MM.1S (cell line): Measurements from ENCODE around the gene UGT2B7.
"Not testable (repeated sequence)": the region's sequence is repeated elsewhere in the genome, so short reads cannot be mapped to it uniquely, and the experiment has no call there.

ENCODE experiments used
- DNase-seq: peaks from one replicate; pipeline ENCODE4 v3.0.0-alpha.2; 2015
- H2AFZ ChIP-seq: fragments of 300-600 bp; sonication (generic); 2 replicates; pipeline ENCODE4 v1.6.0; 2016; ENCODE audit warnings: antibody characterized with exemption, low read length
- H3F3A ChIP-seq: fragments of 300-600 bp; sonication (generic); 2 replicates; pipeline ENCODE4 v1.6.1; 2016; ENCODE audit warnings: mild to moderate bottlenecking, antibody characterized with exemption, low read length, moderate library complexity, mixed read lengths; ENCODE audit not compliant: insufficient read depth
- H3K27ac ChIP-seq: fragments of 300-600 bp; sonication (generic); 2 replicates; pipeline ENCODE4 v1.5.1; 2016; ENCODE audit warnings: mild to moderate bottlenecking, low read length
- H3K27me3 ChIP-seq: fragments of 300-600 bp; sonication (generic); replicated peaks from 2 replicates; pipeline ENCODE4 v1.6.0; 2016; ENCODE audit warnings: low read length; ENCODE audit not compliant: insufficient read depth
- H3K36me3 ChIP-seq: fragments of 300-600 bp; sonication (generic); replicated peaks from 2 replicates; pipeline ENCODE4 v1.6.1; 2016; ENCODE audit warnings: mild to moderate bottlenecking, low read length, mixed read lengths; ENCODE audit not compliant: insufficient read depth
- H3K4me1 ChIP-seq: fragments of 300-600 bp; sonication (generic); 2 replicates; pipeline ENCODE4 v1.6.1; 2016; ENCODE audit warnings: low read length, mixed read lengths
- H3K4me2 ChIP-seq: fragments of 300-600 bp; sonication (generic); 2 replicates; pipeline ENCODE4 v1.6.0; 2016; ENCODE audit warnings: low read depth, low read length
- H3K4me3 ChIP-seq: fragments of 300-600 bp; sonication (generic); 2 replicates; pipeline ENCODE4 v1.5.1; 2016; ENCODE audit warnings: low read length, mixed read lengths
- H3K79me2 ChIP-seq: fragments of 300-600 bp; sonication (generic); 2 replicates; pipeline ENCODE4 v1.6.1; 2016; ENCODE audit warnings: mixed run types, low read length, mixed read lengths
- H3K9ac ChIP-seq: fragments of 300-600 bp; sonication (generic); 2 replicates; pipeline ENCODE4 v1.6.1; 2016; ENCODE audit warnings: low read length, mixed read lengths
- H3K9me2 ChIP-seq: fragments of 300-600 bp; sonication (generic); replicated peaks from 2 replicates; pipeline ENCODE4 v1.6.1; 2016; ENCODE audit warnings: mild to moderate bottlenecking, low read length, mixed read lengths; ENCODE audit not compliant: insufficient read depth
- H3K9me3 ChIP-seq: fragments of 300-600 bp; sonication (generic); replicated peaks from 2 replicates; pipeline ENCODE4 v1.6.1; 2016; ENCODE audit warnings: mild to moderate bottlenecking, low read length, mixed read lengths; ENCODE audit not compliant: insufficient read depth
- H4K20me1 ChIP-seq: fragments of 300-600 bp; sonication (generic); 2 replicates; pipeline ENCODE4 v1.6.1; 2016; ENCODE audit warnings: mild to moderate bottlenecking, low read length, moderate library complexity, mixed read lengths; ENCODE audit not compliant: insufficient read depth
- CTCF ChIP-seq: fragments of 300-600 bp; sonication (generic); IDR thresholded peaks from 2 replicates; pipeline ENCODE4 v1.5.1; 2016; ENCODE audit warnings: antibody characterized with exemption, low read length, mixed read lengths
- EZH2 ChIP-seq: fragments of 300-600 bp; sonication (generic); optimal IDR thresholded peaks from 2 replicates; pipeline ENCODE3; 2017; ENCODE audit warnings: low read depth, mild to moderate bottlenecking, antibody characterized with exemption, low read length, mixed read lengths
- EZH2phosphoT487 ChIP-seq: fragments of 300-600 bp; sonication (generic); IDR thresholded peaks from 2 replicates; pipeline ENCODE4 v1.6.1; 2018; ENCODE audit warnings: antibody characterized with exemption, low read length

UGT2B7 gene

GRCh38 chr4:69096111-69096656, at the start of gene UGT2B7:
UGT2B7 (plus strand) TSS chr4:69096474; CDS start chr4:69096521, 47 bp downstream.
- H3K27me3 ChIP-seq: no peaks in the 10 kb centered on the region
- no peaks in the 10 kb centered on the region for H3K9me3 ChIP-seq
- TF ChIP-seq CTCF: no peak
- no peak for TF ChIP-seq EZH2phosphoT487
- no peak for TF ChIP-seq EZH2
- no peak for DNase-seq
- H3K9ac ChIP-seq: no peak within 1 kb of the TSS
- H3F3A ChIP-seq: no peaks in the 10 kb centered on the region
- H3K4me3 ChIP-seq: no peak within 1 kb of the TSS
- no peaks in the 10 kb centered on the region for H3K79me2 ChIP-seq
- no peaks in the 10 kb centered on the region for H3K4me1 ChIP-seq
- H3K27ac ChIP-seq: no peak within 1 kb of the TSS
- H3K36me3 ChIP-seq: no peaks in the 10 kb centered on the region
- H3K9me2 ChIP-seq: no peaks in the 10 kb centered on the region
- H3K4me2 ChIP-seq: no peak within 1 kb of the TSS
- H4K20me1 ChIP-seq: no peaks in the 10 kb centered on the region
- H2AFZ ChIP-seq: no peak within 1 kb of the TSS

GRCh38 chr4:69049860-69050259, 46.4 kb upstream of the UGT2B7 start:
- Histone ChIP-seq H2AFZ (no peak overlapping the region), H3K9me3 (no peaks in the 10 kb centered on the region), H3K4me3 (no peak overlapping the region), H3K36me3 (no peaks in the 10 kb centered on the region), H3K27ac (no peak overlapping the region), H3K79me2 (no peaks in the 10 kb centered on the region), H3K27me3 (no peaks in the 10 kb centered on the region), H3K9ac (no peak overlapping the region), H3K4me1 (no peaks in the 10 kb centered on the region), H3F3A (no peaks in the 10 kb centered on the region), H3K9me2 (no peaks in the 10 kb centered on the region), H3K4me2 (no peak overlapping the region), H4K20me1 (no peaks in the 10 kb centered on the region)
- no peak for TF ChIP-seq EZH2phosphoT487
- TF ChIP-seq EZH2: no peak
- TF ChIP-seq CTCF: no peak
- no peak for DNase-seq

GRCh38 chr4:69050853-69051575, 45.3 kb upstream of the UGT2B7 start:
- H3K4me2 ChIP-seq, H4K20me1 ChIP-seq, H3K79me2 ChIP-seq, H2AFZ ChIP-seq, H3K4me3 ChIP-seq, H3K27ac ChIP-seq, H3K4me1 ChIP-seq, H3K9me2 ChIP-seq, H3F3A ChIP-seq, H3K9me3 ChIP-seq, H3K9ac ChIP-seq, DNase-seq, H3K36me3 ChIP-seq, H3K27me3 ChIP-seq: not testable (repeated sequence)

- Histone ChIP-seq H3K9ac (no peak overlapping the region), H3K36me3 (no peaks in the 10 kb centered on the region), H3K4me3 (no peak overlapping the region), H3K9me3 (no peaks in the 10 kb centered on the region), H2AFZ (no peak overlapping the region), H3K79me2 (no peaks in the 10 kb centered on the region), H3K27ac (no peak overlapping the region), H3K9me2 (no peaks in the 10 kb centered on the region), H4K20me1 (no peaks in the 10 kb centered on the region), H3F3A (no peaks in the 10 kb centered on the region), H3K4me1 (no peaks in the 10 kb centered on the region), H3K27me3 (no peaks in the 10 kb centered on the region), H3K4me2 (no peak overlapping the region)
- DNase-seq: no peak
- TF ChIP-seq CTCF (no peak), EZH2phosphoT487 (no peak), EZH2 (no peak)
These were observed 44.7 kb upstream of the UGT2B7 start for GRCh38 chr4:69051576-69051943.

GRCh38 chr4:69053309-69053885, 42.9 kb upstream of the UGT2B7 start:
- H3K4me3 ChIP-seq, H3K4me1 ChIP-seq, H3K36me3 ChIP-seq, H3K9ac ChIP-seq, H3K9me2 ChIP-seq, H3K27me3 ChIP-seq, DNase-seq, H3K9me3 ChIP-seq, H4K20me1 ChIP-seq, H3K79me2 ChIP-seq, H3K27ac ChIP-seq, H3F3A ChIP-seq, H2AFZ ChIP-seq, H3K4me2 ChIP-seq: not testable (repeated sequence)
